ENCODE measurements around the gene EBPL.

GRCh38 chr13:49690133-49690994, 922 bp downstream of the EBPL start:
- TF ChIP-seq CTCF (IDR thresholded peaks at IDR 0.05): no peak
- no peak for TF ChIP-seq POLR2AphosphoS5 (IDR thresholded peaks at IDR 0.05; ENCODE audit: low read depth, low read length)
- no peak for TF ChIP-seq REST (IDR thresholded peaks at IDR 0.05; ENCODE audit: insufficient read depth in 1 of 2, low read depth in 2 of 2, low read length in 1 of 2)
